ENCODE results near the gene IRS1.

IRS1 gene

DNA sequence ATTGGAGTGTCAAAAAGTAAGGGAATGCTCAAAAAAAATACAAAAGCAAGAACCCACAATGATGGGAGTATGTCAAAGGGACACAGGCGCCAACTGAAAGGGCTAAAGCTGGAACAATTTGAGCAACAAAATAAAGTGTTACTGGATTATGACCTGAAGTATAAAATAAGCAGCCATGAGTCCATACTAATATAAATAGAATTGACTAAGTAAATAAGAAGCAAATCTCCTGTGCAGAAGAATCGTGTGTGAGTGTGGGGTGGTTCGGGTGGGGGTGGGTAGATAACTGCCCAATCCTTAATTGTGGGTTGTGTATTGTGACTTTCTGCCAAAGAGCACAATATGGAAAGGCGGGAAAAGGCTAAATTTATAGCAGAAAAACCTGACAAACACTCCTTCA, 23.5 kb downstream of the IRS1 start:
- DNase-seq, result no peak
- no peak overlapping the region for H3K27ac ChIP-seq (ENCODE audit: insufficient read depth, low read length, poor library complexity, severe bottlenecking)
- H3K9me3 ChIP-seq (ENCODE audit: control insufficient read depth, low read length), result no peaks in the 10 kb centered on the region
- H3K27me3 ChIP-seq (replicated peaks; ENCODE audit: control insufficient read depth, insufficient read depth, low read length, poor library complexity, severe bottlenecking), result no peaks in the 10 kb centered on the region
- peaks cover 13% of the 10 kb centered on the region for H3K4me1 ChIP-seq (ENCODE audit: control insufficient read depth, insufficient read depth, low read length, poor library complexity, severe bottlenecking)
- no peaks in the 10 kb centered on the region for H3K36me3 ChIP-seq (ENCODE audit: control insufficient read depth, insufficient read depth, low read length)
- no peak overlapping the region for H3K4me3 ChIP-seq (ENCODE audit: insufficient read depth, low read depth, low read length, poor library complexity, severe bottlenecking)

DNA sequence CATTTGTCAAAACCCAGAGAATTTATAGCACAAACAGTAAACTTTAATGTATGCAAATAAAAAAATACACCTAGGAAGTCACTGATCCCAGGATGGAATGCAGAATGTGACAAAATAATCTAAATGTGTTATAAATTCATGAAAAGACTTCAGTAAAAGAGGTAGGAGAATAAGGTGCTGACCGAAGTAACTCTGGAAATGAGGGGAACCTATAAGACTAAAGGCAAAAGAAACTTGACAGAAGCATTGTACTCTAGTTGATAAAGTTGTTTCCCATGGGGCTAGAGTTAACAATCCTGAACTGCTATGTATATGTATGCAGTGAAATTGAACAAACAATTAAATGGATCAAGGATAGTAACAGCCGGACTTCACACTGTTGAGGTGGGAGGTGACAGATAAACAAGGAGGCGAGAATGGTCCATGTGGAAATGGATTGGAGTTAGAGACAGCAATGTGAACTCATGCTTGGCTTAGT, 24.5 kb downstream of the IRS1 start:
- DNase-seq, result no peak
- Histone ChIP-seq H3K4me1 (ENCODE audit: control insufficient read depth, insufficient read depth, low read length, poor library complexity, severe bottlenecking) (peaks cover 13% of the 10 kb centered on the region), H3K36me3 (ENCODE audit: control insufficient read depth, insufficient read depth, low read length) (no peaks in the 10 kb centered on the region), H3K27me3 (replicated peaks; ENCODE audit: control insufficient read depth, insufficient read depth, low read length, poor library complexity, severe bottlenecking) (no peaks in the 10 kb centered on the region), H3K4me3 (ENCODE audit: insufficient read depth, low read depth, low read length, poor library complexity, severe bottlenecking) (no peak overlapping the region), H3K27ac (ENCODE audit: insufficient read depth, low read length, poor library complexity, severe bottlenecking) (no peak overlapping the region), H3K9me3 (ENCODE audit: control insufficient read depth, low read length) (no peaks in the 10 kb centered on the region)

DNA sequence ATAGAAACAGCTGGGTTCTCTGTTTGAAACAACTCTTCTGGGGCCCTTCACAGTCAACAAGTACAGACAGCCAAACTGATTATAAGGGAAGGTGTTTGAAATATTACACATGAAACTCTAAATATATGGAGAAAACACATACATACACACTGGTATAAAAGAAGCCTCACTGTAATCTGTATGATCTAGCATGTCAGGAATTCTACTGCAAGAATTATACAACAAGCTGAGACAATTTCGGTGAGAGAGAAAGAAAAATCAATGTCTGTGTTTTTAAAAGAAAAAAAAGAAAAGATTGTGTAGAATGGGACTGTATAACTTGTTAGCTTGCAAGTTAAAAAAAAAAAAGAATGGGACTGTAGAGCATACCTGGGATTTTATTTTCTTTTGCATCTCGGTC, 26.3 kb downstream of the IRS1 start:
- H3K27ac ChIP-seq (ENCODE audit: insufficient read depth, low read length, poor library complexity, severe bottlenecking), result no peak overlapping the region
- H3K36me3 ChIP-seq (ENCODE audit: control insufficient read depth, insufficient read depth, low read length), result no peaks in the 10 kb centered on the region
- H3K4me3 ChIP-seq (ENCODE audit: insufficient read depth, low read depth, low read length, poor library complexity, severe bottlenecking), result no peak overlapping the region
- DNase-seq, result no peak
- peaks cover 13% of the 10 kb centered on the region for H3K4me1 ChIP-seq (ENCODE audit: control insufficient read depth, insufficient read depth, low read length, poor library complexity, severe bottlenecking)
- H3K9me3 ChIP-seq (ENCODE audit: control insufficient read depth, low read length), result no peaks in the 10 kb centered on the region
- no peaks in the 10 kb centered on the region for H3K27me3 ChIP-seq (replicated peaks; ENCODE audit: control insufficient read depth, insufficient read depth, low read length, poor library complexity, severe bottlenecking)

DNA sequence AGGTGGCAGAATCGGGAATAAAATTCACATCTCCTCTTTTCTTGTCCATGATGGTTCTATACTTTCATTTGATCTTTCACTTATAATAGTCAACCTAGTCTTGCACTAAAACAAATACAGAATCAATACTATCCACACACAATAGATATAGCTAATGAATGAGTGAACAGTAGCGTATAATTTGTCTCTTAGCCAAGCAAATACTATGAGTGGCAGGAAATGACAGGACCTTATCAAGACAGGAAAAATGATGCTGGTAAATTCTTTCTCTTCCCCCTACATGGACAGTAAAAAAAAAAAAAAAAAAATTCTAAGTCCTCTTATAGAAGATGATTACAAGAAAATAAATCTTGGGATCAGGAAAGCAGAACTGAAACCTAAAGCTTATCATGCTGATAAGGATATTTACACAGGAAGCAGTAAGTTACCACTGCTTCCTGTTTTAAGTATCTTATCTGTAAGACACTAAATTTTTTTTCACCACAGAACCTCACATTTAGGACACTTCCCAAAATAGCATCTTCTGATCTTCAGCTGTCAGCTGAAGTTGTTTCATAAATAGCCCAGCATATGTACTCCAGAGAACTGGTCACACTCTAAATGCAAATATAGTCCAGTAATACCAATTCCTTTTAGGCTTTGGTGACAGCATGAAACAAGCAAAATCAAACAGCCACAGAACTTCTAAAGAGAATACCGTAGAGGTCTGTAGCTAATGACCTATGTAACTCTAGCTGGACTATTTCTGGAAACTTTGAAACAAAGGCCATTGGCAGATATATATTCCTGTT, 27.0 kb downstream of the IRS1 start:
- no peak overlapping the region for H3K27ac ChIP-seq (ENCODE audit: insufficient read depth, low read length, poor library complexity, severe bottlenecking)
- no peak for DNase-seq
- H3K4me1 ChIP-seq (ENCODE audit: control insufficient read depth, insufficient read depth, low read length, poor library complexity, severe bottlenecking), result peaks cover 13% of the 10 kb centered on the region
- no peaks in the 10 kb centered on the region for H3K27me3 ChIP-seq (replicated peaks; ENCODE audit: control insufficient read depth, insufficient read depth, low read length, poor library complexity, severe bottlenecking)
- H3K4me3 ChIP-seq (ENCODE audit: insufficient read depth, low read depth, low read length, poor library complexity, severe bottlenecking), result peak overlapping the region; percentile 4
- no peaks in the 10 kb centered on the region for H3K36me3 ChIP-seq (ENCODE audit: control insufficient read depth, insufficient read depth, low read length)
- H3K9me3 ChIP-seq (ENCODE audit: control insufficient read depth, low read length), result no peaks in the 10 kb centered on the region

DNA sequence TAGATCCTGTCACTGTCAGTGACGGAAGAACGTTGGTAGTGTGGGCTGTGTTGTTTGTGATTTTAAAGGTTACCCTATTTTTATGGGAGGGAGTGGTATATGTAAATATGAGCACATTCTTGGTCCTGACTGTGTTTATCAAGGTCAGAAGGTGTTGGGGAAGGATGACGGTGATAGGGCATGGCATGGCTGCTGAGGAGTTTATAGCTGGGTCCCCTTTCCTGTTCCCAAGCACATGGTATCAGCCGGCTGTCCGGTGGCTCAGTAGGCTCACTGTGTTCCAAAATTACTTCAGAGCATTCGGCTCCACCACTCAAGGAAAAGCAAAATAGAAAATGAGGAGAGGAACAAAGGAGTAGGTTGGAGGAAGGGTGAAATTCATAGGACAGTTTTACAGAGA, 28.6 kb downstream of the IRS1 start:
- DNase-seq, result no peak
- Histone ChIP-seq H3K27me3 (replicated peaks; ENCODE audit: control insufficient read depth, insufficient read depth, low read length, poor library complexity, severe bottlenecking) (no peaks in the 10 kb centered on the region), H3K36me3 (ENCODE audit: control insufficient read depth, insufficient read depth, low read length) (no peaks in the 10 kb centered on the region), H3K27ac (ENCODE audit: insufficient read depth, low read length, poor library complexity, severe bottlenecking) (no peak overlapping the region), H3K4me3 (ENCODE audit: insufficient read depth, low read depth, low read length, poor library complexity, severe bottlenecking) (no peak overlapping the region), H3K4me1 (ENCODE audit: control insufficient read depth, insufficient read depth, low read length, poor library complexity, severe bottlenecking) (peaks cover 13% of the 10 kb centered on the region), H3K9me3 (ENCODE audit: control insufficient read depth, low read length) (no peaks in the 10 kb centered on the region)

DNA sequence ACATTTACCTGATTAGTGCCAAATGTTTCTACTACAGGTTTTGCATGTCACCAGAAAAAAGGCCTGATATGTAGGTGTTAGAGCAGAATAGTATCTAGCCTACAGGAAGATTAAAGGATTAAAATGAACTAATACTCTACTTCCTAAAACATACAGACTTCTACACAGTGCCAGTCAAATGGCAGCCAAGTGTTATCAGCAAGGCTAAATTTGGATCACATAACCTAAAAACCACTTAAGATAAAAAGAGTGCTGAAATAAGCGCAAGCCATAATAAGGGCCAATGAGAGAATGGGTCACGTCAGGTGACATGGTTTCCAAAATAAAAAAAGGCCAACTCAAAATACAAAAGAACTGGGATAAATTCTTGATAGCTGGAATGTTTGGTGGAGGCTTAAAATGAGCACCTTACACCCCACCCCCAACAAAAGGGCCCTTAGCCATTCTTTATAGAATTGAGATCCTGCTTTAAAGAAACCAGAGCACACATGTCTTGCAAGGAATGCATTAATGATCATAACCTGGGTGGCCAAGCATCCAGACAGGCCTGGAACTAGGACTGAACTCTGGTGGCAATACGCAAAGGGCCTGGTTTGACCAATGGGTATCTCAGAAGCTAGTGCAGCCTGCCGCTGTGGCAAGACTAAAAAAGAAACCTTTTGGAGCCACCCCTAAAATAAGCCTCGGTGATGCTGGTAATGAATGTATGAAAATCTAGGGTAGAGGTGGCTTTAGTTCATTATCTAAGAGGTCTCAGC, 32.4 kb downstream of the IRS1 start:
- no peaks in the 10 kb centered on the region for H3K27me3 ChIP-seq (replicated peaks; ENCODE audit: control insufficient read depth, insufficient read depth, low read length, poor library complexity, severe bottlenecking)
- no peaks in the 10 kb centered on the region for H3K9me3 ChIP-seq (ENCODE audit: control insufficient read depth, low read length)
- no peak overlapping the region for H3K27ac ChIP-seq (ENCODE audit: insufficient read depth, low read length, poor library complexity, severe bottlenecking)
- H3K36me3 ChIP-seq (ENCODE audit: control insufficient read depth, insufficient read depth, low read length), result no peaks in the 10 kb centered on the region
- H3K4me3 ChIP-seq (ENCODE audit: insufficient read depth, low read depth, low read length, poor library complexity, severe bottlenecking), result no peak overlapping the region
- H3K4me1 ChIP-seq (ENCODE audit: control insufficient read depth, insufficient read depth, low read length, poor library complexity, severe bottlenecking), result peaks cover 3% of the 10 kb centered on the region
- DNase-seq, result no peak

DNA sequence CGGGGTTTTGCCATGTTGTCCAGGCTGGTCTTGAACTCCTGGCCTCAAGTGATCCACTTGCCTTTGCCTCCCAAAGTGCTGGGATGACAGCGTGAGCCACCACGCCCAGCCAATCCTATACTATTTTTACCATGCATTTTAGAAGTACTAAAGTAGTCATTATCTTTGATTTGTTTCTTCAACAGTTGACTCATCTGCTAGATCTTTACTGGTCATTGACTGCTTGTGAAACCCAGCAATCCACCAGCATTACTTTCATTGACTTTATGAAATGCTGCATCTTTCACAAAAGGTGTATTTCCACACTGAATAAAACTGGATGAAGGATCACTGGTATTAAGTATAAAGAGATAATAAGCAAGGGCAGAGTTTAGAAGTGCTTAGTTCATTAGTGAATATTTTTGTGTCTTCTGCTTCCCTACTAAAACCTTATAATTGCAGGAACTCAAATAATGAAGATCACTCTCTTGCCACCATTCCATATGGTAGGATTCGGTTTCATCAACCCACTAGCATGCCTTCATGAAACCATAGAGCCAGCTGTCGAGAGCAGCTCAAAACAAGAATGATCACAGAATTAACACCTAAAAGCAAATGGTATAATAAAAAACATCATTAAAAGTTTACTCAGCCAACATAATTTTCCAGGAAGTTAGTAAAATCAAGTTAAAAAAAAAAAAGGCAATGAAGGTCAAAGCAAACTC, 33.1 kb downstream of the IRS1 start:
- no peaks in the 10 kb centered on the region for H3K27me3 ChIP-seq (replicated peaks; ENCODE audit: control insufficient read depth, insufficient read depth, low read length, poor library complexity, severe bottlenecking)
- no peak for DNase-seq
- no peak overlapping the region for H3K27ac ChIP-seq (ENCODE audit: insufficient read depth, low read length, poor library complexity, severe bottlenecking)
- no peaks in the 10 kb centered on the region for H3K9me3 ChIP-seq (ENCODE audit: control insufficient read depth, low read length)
- H3K36me3 ChIP-seq (ENCODE audit: control insufficient read depth, insufficient read depth, low read length), result no peaks in the 10 kb centered on the region
- no peak overlapping the region for H3K4me3 ChIP-seq (ENCODE audit: insufficient read depth, low read depth, low read length, poor library complexity, severe bottlenecking)
- no peaks in the 10 kb centered on the region for H3K4me1 ChIP-seq (ENCODE audit: control insufficient read depth, insufficient read depth, low read length, poor library complexity, severe bottlenecking)

DNA sequence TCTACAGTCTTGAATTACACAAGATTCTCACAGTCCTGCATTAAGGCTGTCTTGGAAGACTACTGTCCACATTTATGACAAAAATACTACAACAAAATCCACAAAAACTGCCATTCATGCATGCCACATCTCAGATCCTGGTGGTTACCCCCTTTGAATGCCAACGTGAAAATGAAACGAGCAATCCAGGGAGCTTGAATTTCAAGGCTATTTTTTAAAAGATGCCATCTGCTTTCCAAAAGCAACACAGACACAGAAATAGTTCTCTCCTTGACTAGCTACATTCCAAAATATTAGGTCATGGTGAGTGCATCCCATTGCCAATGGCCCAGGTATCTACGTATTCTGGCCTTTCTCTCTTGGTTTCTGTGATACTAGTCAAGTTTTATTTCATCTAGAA, 36.3 kb downstream of the IRS1 start:
- H3K36me3 ChIP-seq (ENCODE audit: control insufficient read depth, insufficient read depth, low read length), result no peaks in the 10 kb centered on the region
- no peaks in the 10 kb centered on the region for H3K9me3 ChIP-seq (ENCODE audit: control insufficient read depth, low read length)
- no peaks in the 10 kb centered on the region for H3K4me1 ChIP-seq (ENCODE audit: control insufficient read depth, insufficient read depth, low read length, poor library complexity, severe bottlenecking)
- H3K4me3 ChIP-seq (ENCODE audit: insufficient read depth, low read depth, low read length, poor library complexity, severe bottlenecking), result no peak overlapping the region
- H3K27ac ChIP-seq (ENCODE audit: insufficient read depth, low read length, poor library complexity, severe bottlenecking), result no peak overlapping the region
- H3K27me3 ChIP-seq (replicated peaks; ENCODE audit: control insufficient read depth, insufficient read depth, low read length, poor library complexity, severe bottlenecking), result no peaks in the 10 kb centered on the region
- DNase-seq, result no peak

DNA sequence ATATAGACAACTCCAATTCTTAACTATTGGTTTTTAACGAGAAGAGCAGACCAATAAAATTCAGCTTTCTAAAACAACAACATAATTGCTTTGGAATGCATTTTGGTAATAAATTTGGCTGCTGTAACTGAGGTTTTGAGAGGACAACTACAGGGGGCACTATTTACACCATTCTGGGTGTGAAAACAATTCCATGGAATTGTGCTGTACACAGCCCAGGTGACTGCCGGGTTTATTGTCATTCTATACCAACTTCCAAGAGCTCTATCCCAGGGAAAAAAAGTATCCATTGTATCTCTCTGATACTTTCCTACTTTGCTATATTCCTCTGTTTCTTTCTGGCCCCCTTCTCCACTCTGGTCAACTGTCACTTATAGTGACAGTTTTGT, 38.4 kb downstream of the IRS1 start:
- no peak overlapping the region for H3K4me3 ChIP-seq (ENCODE audit: insufficient read depth, low read depth, low read length, poor library complexity, severe bottlenecking)
- no peak overlapping the region for H3K27ac ChIP-seq (ENCODE audit: insufficient read depth, low read length, poor library complexity, severe bottlenecking)
- H3K36me3 ChIP-seq (ENCODE audit: control insufficient read depth, insufficient read depth, low read length), result no peaks in the 10 kb centered on the region
- DNase-seq, result no peak
- no peaks in the 10 kb centered on the region for H3K4me1 ChIP-seq (ENCODE audit: control insufficient read depth, insufficient read depth, low read length, poor library complexity, severe bottlenecking)
- H3K27me3 ChIP-seq (replicated peaks; ENCODE audit: control insufficient read depth, insufficient read depth, low read length, poor library complexity, severe bottlenecking), result no peaks in the 10 kb centered on the region
- H3K9me3 ChIP-seq (ENCODE audit: control insufficient read depth, low read length), result no peaks in the 10 kb centered on the region

Data from effector memory CD4-positive, alpha-beta T cell (primary cell).